HepG2 (cell line): ENCODE data around the gene CRISPLD2.

ENCODE experiments used
- ATF7 ChIP-seq, 2 experiments: fragments of 450-650 bp in 1 of 2; sonication (generic) in 1 of 2; formaldehyde crosslinking in 1 of 2; IDR thresholded peaks; 2 replicates each; pipeline versions ENCODE4 v1.4.0 to v1.6.1; 2016 to 2020; ENCODE audit warnings: antibody characterized with exemption in 1 of 2, mild to moderate bottlenecking in 1 of 2, missing genetic modification reagents in 1 of 2
- CTCF ChIP-seq: sonication (generic); formaldehyde crosslinking; IDR thresholded peaks from 2 replicates; pipeline ENCODE4 v1.5.0; 2020; ENCODE audit warnings: mild to moderate bottlenecking, missing genetic modification reagents, moderate library complexity
- ESRRA ChIP-seq: sonication (generic); formaldehyde crosslinking; IDR thresholded peaks from 2 replicates; pipeline ENCODE4 v1.5.1; 2020; ENCODE audit warnings: mild to moderate bottlenecking, low read depth, missing genetic modification reagents
- HNF4G ChIP-seq, 2 experiments: sonication (generic) in 1 of 2; formaldehyde crosslinking in 1 of 2; IDR thresholded peaks; 2 replicates each; pipeline versions ENCODE4 v1.4.0 to v1.6.1; 2011 to 2020; ENCODE audit warnings: borderline replicate concordance in 2 of 2, low read depth in 2 of 2, mild to moderate bottlenecking in 2 of 2, low read length in 1 of 2, missing genetic modification reagents in 1 of 2, moderate library complexity in 1 of 2
- JUND ChIP-seq: sonication (generic); formaldehyde crosslinking; IDR thresholded peaks from 2 replicates; pipeline ENCODE4 v1.8.0; 2022; ENCODE audit warnings: mild to moderate bottlenecking, missing genetic modification reagents
- KDM1A ChIP-seq: IDR thresholded peaks from 2 replicates; pipeline ENCODE4 v1.6.1; 2016; ENCODE audit warnings: missing compliant biosample characterization
- MAFK ChIP-seq, 2 experiments: IDR thresholded peaks in 1 of 2; conservative IDR thresholded peaks in 1 of 2; 2 replicates each; pipeline ENCODE4 v1.6.1; 2011; ENCODE audit warnings: improper control_type of control experiment in 2 of 2, low read length in 2 of 2
- MAX ChIP-seq: IDR thresholded peaks from 2 replicates; pipeline ENCODE4 v1.6.1; 2012; ENCODE audit warnings: inconsistent platforms
- MTA1 ChIP-seq: sonication (generic); formaldehyde crosslinking; IDR thresholded peaks from 2 replicates; pipeline ENCODE4 v1.4.0; 2020; ENCODE audit warnings: missing genetic modification reagents, mild to moderate bottlenecking, borderline replicate concordance
- POLR2A ChIP-seq, 2 experiments: IDR thresholded peaks; 2 replicates each; pipeline ENCODE4 v1.6.1; 2011; ENCODE audit warnings: low read depth in 2 of 2, low read length in 2 of 2, mild to moderate bottlenecking in 1 of 2, moderate library complexity in 1 of 2; ENCODE audit not compliant: insufficient read depth in 1 of 2
- SMARCC2 ChIP-seq: fragments of 450-650 bp; IDR thresholded peaks from 2 replicates; pipeline ENCODE4 v1.6.1; 2017; ENCODE audit warnings: antibody characterized with exemption, mild to moderate bottlenecking
- STAT6 ChIP-seq: sonication (generic); formaldehyde crosslinking; IDR thresholded peaks from 2 replicates; pipeline ENCODE4 v1.4.0; 2020; ENCODE audit warnings: missing genetic modification reagents, mild to moderate bottlenecking, borderline replicate concordance
- THAP7 ChIP-seq: sonication (generic); formaldehyde crosslinking; IDR thresholded peaks from 2 replicates; pipeline ENCODE4 v1.8.1; 2023; ENCODE audit warnings: mild to moderate bottlenecking, missing genetic modification reagents
- ZNF225 ChIP-seq: sonication (generic); formaldehyde crosslinking; IDR thresholded peaks from 2 replicates; pipeline ENCODE4 v1.4.0; 2020; ENCODE audit warnings: mild to moderate bottlenecking, missing genetic modification reagents

- TF ChIP-seq CTCF (CRISPR knock-in tag): peak; percentile 48
- TF ChIP-seq ESRRA (CRISPR knock-in tag): peak; percentile 72; the same call in 1 of the 2 replicates
- TF ChIP-seq JUND: peak; percentile 52; the same call in 1 of the 2 replicates
- no peak for TF ChIP-seq SMARCC2
- TF ChIP-seq STAT6 (CRISPR knock-in tag): no peak
- no peak for TF ChIP-seq ATF7 (IDR thresholded peaks at IDR 0.05)
- peak; percentile 49; the same call in 1 of the 2 replicates for TF ChIP-seq ATF7 (CRISPR knock-in tag; IDR thresholded peaks at IDR 0.05)
- 0 out of 4 replicates have a peak, but pooled peaks of 1 of the 2 experiments have one; percentile 0 for TF ChIP-seq MAFK (conservative IDR thresholded peaks at IDR 0.05 in 1 of 2, IDR thresholded peaks at IDR 0.05 in 1 of 2; ENCODE audit: low read length in 2 of 2)
- no peak for TF ChIP-seq THAP7 (CRISPR knock-in tag)
- TF ChIP-seq ZNF225 (CRISPR knock-in tag): 0 out of 2 replicates have a peak, but pooled peaks have one; percentile 26
- peak; percentile 52; the same call in 1 of the 2 replicates for TF ChIP-seq MAX
- TF ChIP-seq KDM1A (CRISPR knock-in tag): no peak
- TF ChIP-seq MTA1 (CRISPR knock-in tag): peak; percentile 94
- TF ChIP-seq POLR2A (IDR thresholded peaks at IDR 0.05; ENCODE audit: insufficient read depth in 1 of 2, low read depth in 2 of 2, low read length in 2 of 2): no peak
- TF ChIP-seq HNF4G (IDR thresholded peaks at IDR 0.05; ENCODE audit: borderline replicate concordance, low read depth, low read length): no peak
- TF ChIP-seq HNF4G (CRISPR knock-in tag; IDR thresholded peaks at IDR 0.05; ENCODE audit: borderline replicate concordance, low read depth): no peak
Observed at GRCh38 chr16:84933774-84934631, 114.2 kb downstream of the CRISPLD2 start.
